GM18520 (cell line): ENCODE measurements around the gene RPIA.

ENCODE experiments used
- ATAC-seq: cut with Tn5 transposase; IDR thresholded peaks from one replicate; pipeline ENCODE4 v1.9.1; 2021; ENCODE audit not compliant: unreplicated experiment

Gene RPIA

GRCh38 chr2:88684519-88684918 is 7.0 kb upstream of the RPIA start:
- no peak for ATAC-seq

GRCh38 chr2:88686320-88686719 is 5.2 kb upstream of the RPIA start:
- no peak for ATAC-seq

GRCh38 chr2:88687384-88687783 is 4.1 kb upstream of the RPIA start:
- ATAC-seq = no peak

- ATAC-seq = no peak
These were observed 708 bp upstream of the RPIA start for GRCh38 chr2:88690591-88691338.

- no peak for ATAC-seq
These were observed 714 bp downstream of the RPIA start for GRCh38 chr2:88692187-88692586.

- no peak for ATAC-seq
These were observed 2.5 kb downstream of the RPIA start for GRCh38 chr2:88693911-88694414.

- ATAC-seq = no peak
These were observed 5.1 kb downstream of the RPIA start for GRCh38 chr2:88696611-88697010.

- ATAC-seq = no peak
These were observed 6.0 kb downstream of the RPIA start for GRCh38 chr2:88697370-88698026.

- ATAC-seq = no peak
These were observed 6.5 kb downstream of the RPIA start for GRCh38 chr2:88698027-88698413.

- ATAC-seq = no peak
These were observed 7.2 kb downstream of the RPIA start for GRCh38 chr2:88698498-88699233.

GRCh38 chr2:88707003-88707402 is 15.5 kb downstream of the RPIA start:
- ATAC-seq = no peak

GRCh38 chr2:88709181-88709631 is 17.7 kb downstream of the RPIA start:
- no peak for ATAC-seq

GRCh38 chr2:88711289-88711688 is 19.8 kb downstream of the RPIA start:
- ATAC-seq = no peak

GRCh38 chr2:88711897-88712296 is 20.4 kb downstream of the RPIA start:
- no peak for ATAC-seq

- ATAC-seq = no peak
These were observed 21.9 kb downstream of the RPIA start for GRCh38 chr2:88713408-88713807.

- ATAC-seq = no peak
These were observed 23.2 kb downstream of the RPIA start for GRCh38 chr2:88714667-88715066.

- ATAC-seq = no peak
These were observed 28.9 kb downstream of the RPIA start for GRCh38 chr2:88720399-88720798.

- ATAC-seq = no peak
These were observed 29.8 kb downstream of the RPIA start for GRCh38 chr2:88721268-88721667.

GRCh38 chr2:88724643-88725332 is 33.3 kb downstream of the RPIA start:
- ATAC-seq = no peak

- no peak for ATAC-seq
These were observed 37.7 kb downstream of the RPIA start for GRCh38 chr2:88729061-88729745.
